ENCODE results near the gene DOK7.

The DOK7 gene

GRCh38 chr4:3429651-3430050 is 33.5 kb upstream of the DOK7 start:
- DNase-seq: no peak

- no peak for DNase-seq
Measured at GRCh38 chr4:3430524-3430923, 32.6 kb upstream of the DOK7 start.

GRCh38 chr4:3431446-3431993 is 31.6 kb upstream of the DOK7 start:
- DNase-seq: no peak

- no peak for DNase-seq
Measured at GRCh38 chr4:3432381-3432790, 30.7 kb upstream of the DOK7 start.

- DNase-seq: no peak
Measured at GRCh38 chr4:3433138-3433869, 29.8 kb upstream of the DOK7 start.

- DNase-seq: no peak
Measured at GRCh38 chr4:3434881-3435685, 28.0 kb upstream of the DOK7 start.

- no peak for DNase-seq
Measured at GRCh38 chr4:3435686-3435956, 27.5 kb upstream of the DOK7 start.

GRCh38 chr4:3436048-3436797 is 26.9 kb upstream of the DOK7 start:
- no peak for DNase-seq

- peak; percentile 9 for DNase-seq
Measured at GRCh38 chr4:3436798-3437581, 26.1 kb upstream of the DOK7 start.

GRCh38 chr4:3437582-3437936 is 25.5 kb upstream of the DOK7 start:
- DNase-seq: no peak

- DNase-seq: no peak
Measured at GRCh38 chr4:3437998-3438846, 24.9 kb upstream of the DOK7 start.

- no peak for DNase-seq
Measured at GRCh38 chr4:3438847-3439180, 24.3 kb upstream of the DOK7 start.

- no peak for DNase-seq
Measured at GRCh38 chr4:3439391-3439790, 23.7 kb upstream of the DOK7 start.

GRCh38 chr4:3440011-3440410 is 23.1 kb upstream of the DOK7 start:
- no peak for DNase-seq

- no peak for DNase-seq
Measured at GRCh38 chr4:3440979-3441500, 22.1 kb upstream of the DOK7 start.

GRCh38 chr4:3441501-3442459 is 21.3 kb upstream of the DOK7 start, which contains the start of gene HGFAC:
Gene HGFAC, plus strand, starts transcription at chr4:3441968. Its CDS starts 34 bp downstream, at chr4:3442002.
- no peak for DNase-seq

- no peak for DNase-seq
Measured at GRCh38 chr4:3442460-3442958, 20.6 kb upstream of the DOK7 start.

- no peak for DNase-seq
Measured at GRCh38 chr4:3442959-3443749, 20.0 kb upstream of the DOK7 start.

GRCh38 chr4:3443750-3444309 is 19.3 kb upstream of the DOK7 start:
- no peak for DNase-seq
